SK-N-SH (cell line): ENCODE data around the gene KCNJ4.

Experiments
- CHD2 ChIP-seq: fragments of 150-350 bp; IDR thresholded peaks from 2 replicates; pipeline ENCODE4 v1.6.1; 2018; ENCODE audit warnings: low read length; ENCODE audit not compliant: partially characterized antibody
- CTCF ChIP-seq: fragments of 200-600 bp; sonication (generic); IDR thresholded peaks from 2 replicates; pipeline ENCODE4 v1.6.1; 2017; ENCODE audit warnings: antibody characterized with exemption, mild to moderate bottlenecking, moderate library complexity
- FOXM1 ChIP-seq: IDR thresholded peaks from 2 replicates; pipeline ENCODE4 v1.4.0; 2012; ENCODE audit warnings: low read depth, mild to moderate bottlenecking
- JUND ChIP-seq: IDR thresholded peaks from 2 replicates; pipeline ENCODE4 v1.4.0; 2012
- MAX ChIP-seq: IDR thresholded peaks from 2 replicates; pipeline ENCODE4 v1.4.0; 2012; ENCODE audit warnings: low read depth
- MEF2A ChIP-seq: IDR thresholded peaks from 2 replicates; pipeline ENCODE4 v1.4.0; 2012; ENCODE audit warnings: low read depth, borderline replicate concordance
- MXI1 ChIP-seq: IDR thresholded peaks from 2 replicates; pipeline ENCODE4 v1.6.1; 2012; ENCODE audit warnings: mild to moderate bottlenecking, low read depth, low read length, improper control_type of control experiment
- POLR2AphosphoS5 ChIP-seq: IDR thresholded peaks from 2 replicates; pipeline ENCODE4 v1.6.1; 2012; ENCODE audit warnings: low read depth, low read length
- RCOR1 ChIP-seq: fragments of 150-350 bp; IDR thresholded peaks from 2 replicates; pipeline ENCODE4 v1.6.1; 2017; ENCODE audit warnings: antibody characterized with exemption, low read length
- REST ChIP-seq: IDR thresholded peaks from 2 replicates; pipeline ENCODE4 v1.6.1; 2012; ENCODE audit warnings: mild to moderate bottlenecking, low read depth, low read length, moderate library complexity

DNA sequence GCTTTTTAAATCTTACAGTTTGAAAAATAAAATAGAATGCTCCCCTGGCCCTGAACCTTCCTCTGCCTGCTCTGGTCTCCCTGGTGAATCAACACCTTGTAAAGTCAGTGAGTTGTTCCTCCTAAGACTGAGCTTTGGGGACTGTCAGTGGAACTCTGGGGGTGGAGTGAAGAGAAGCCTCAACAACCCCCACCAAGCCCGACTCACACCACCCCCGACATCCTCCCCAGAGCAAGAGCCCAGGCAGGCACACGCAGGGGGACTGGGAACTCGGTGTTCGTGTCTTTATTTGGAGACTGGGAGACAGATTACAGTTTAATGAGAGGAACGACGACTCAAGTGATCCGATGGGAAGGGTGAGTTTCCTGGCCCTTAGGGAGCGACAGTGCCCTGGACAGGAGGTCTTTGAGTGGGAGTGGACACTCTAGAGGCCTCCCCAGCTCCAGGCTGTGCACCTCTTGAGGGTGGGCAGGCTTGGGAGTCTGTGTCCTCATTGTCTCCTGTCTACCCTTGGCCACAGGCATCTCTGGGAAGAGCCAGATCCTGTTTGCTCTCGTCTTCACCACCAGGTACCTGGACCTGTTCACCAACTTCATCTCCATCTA, 19.1 kb upstream of the KCNJ4 start:
- TF ChIP-seq CTCF (no peak), CHD2 (no peak), FOXM1 (no peak), REST (no peak), MXI1 (no peak), JUND (no peak), MEF2A (no peak), POLR2AphosphoS5 (no peak), RCOR1 (no peak), MAX (no peak)
